A673 (cell line): ENCODE results near the gene CARF.

Experiments
- EZH2 ChIP-seq: fragments of 200-600 bp; sonication (generic); IDR thresholded peaks from 2 replicates; pipeline ENCODE4 v1.6.1; 2017; ENCODE audit warnings: borderline replicate concordance, low read depth, mild to moderate bottlenecking, mixed read lengths, antibody characterized with exemption, low read length; ENCODE audit not compliant: poor library complexity, severe bottlenecking
- TF ChIP-seq, protein P1 (sequence below): fragments of 300-800, 200-600 bp; sonication (generic); conservative IDR thresholded peaks from 2 replicates; pipeline ENCODE4 v1.5.1; 2017; ENCODE audit warnings: low read depth, mild to moderate bottlenecking, antibody characterized with exemption, low read length, moderate library complexity, mixed read lengths

DNA sequence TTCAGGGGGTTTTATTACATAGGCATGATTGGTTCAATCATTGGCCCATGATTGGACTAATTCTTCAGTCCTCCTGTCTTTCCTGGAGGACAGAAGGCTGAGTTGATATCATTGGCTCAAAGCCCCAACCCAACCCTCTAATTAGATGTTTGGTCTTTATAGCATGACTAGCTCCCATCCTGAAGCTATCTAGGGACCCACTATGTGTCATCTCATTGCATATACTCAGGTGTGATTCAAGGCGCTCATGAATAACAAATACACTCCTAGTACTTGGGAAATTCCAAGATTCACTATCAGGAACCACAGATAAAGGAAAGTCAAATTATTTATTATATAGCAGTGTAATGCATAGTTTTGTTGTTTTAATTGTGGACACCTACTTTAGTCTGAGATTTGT lies 77.7 kb downstream of the CARF start:
- TF ChIP-seq, protein P1, sequence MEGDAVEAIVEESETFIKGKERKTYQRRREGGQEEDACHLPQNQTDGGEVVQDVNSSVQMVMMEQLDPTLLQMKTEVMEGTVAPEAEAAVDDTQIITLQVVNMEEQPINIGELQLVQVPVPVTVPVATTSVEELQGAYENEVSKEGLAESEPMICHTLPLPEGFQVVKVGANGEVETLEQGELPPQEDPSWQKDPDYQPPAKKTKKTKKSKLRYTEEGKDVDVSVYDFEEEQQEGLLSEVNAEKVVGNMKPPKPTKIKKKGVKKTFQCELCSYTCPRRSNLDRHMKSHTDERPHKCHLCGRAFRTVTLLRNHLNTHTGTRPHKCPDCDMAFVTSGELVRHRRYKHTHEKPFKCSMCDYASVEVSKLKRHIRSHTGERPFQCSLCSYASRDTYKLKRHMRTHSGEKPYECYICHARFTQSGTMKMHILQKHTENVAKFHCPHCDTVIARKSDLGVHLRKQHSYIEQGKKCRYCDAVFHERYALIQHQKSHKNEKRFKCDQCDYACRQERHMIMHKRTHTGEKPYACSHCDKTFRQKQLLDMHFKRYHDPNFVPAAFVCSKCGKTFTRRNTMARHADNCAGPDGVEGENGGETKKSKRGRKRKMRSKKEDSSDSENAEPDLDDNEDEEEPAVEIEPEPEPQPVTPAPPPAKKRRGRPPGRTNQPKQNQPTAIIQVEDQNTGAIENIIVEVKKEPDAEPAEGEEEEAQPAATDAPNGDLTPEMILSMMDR = no peak
- TF ChIP-seq EZH2 = no peak
